ENCODE results near the gene EEF2KMT.
A peak's percentile ranks its signal among the peaks of the same experiment; 100 is the strongest.
"Not testable (repeated sequence)": the region's sequence is repeated elsewhere in the genome, so short reads cannot be mapped to it uniquely, and the experiment has no call there.

Gene EEF2KMT, protein sequence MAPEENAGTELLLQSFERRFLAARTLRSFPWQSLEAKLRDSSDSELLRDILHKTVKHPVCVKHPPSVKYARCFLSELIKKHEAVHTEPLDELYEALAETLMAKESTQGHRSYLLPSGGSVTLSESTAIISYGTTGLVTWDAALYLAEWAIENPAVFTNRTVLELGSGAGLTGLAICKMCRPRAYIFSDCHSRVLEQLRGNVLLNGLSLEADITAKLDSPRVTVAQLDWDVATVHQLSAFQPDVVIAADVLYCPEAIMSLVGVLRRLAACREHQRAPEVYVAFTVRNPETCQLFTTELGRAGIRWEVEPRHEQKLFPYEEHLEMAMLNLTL

DNA sequence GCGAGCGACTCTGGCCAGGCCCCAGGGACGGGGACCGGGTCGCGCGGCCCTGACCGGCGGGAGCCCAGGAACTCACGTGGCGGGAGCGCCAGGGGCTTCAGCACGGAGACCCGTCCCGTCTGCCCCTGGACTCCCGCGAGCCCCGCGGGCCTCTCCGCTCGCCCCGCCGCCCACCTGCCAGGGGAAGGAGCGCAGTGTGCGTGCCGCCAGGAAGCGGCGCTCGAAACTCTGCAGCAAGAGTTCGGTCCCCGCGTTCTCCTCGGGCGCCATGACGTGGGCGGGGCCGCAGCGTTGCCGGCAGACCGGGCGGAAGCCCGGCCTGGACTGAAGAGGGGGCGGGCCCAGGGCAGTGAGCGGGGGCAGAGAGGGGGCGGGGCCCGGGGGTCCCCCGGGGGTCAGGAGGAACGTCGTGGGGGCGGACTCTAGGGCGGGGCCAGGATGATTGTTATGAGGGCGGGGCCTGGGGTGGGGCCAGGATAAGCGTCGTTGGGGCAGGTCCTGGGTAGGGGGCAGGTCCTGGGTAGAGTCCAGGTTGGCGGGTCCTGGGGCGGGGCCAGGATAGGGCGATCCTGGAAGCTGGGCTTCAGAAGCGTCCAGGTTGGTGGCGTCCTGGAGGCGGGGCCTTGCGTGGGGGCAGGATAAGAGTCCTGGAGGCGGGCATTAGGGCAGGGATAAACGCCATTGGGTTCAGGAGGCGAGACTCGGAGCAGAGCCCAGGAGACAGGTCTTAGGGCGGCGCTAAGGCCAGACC is at the start of gene EEF2KMT:
TSS of gene EEF2KMT (minus strand) at position 326 of the 751 bp plus-strand sequence. CDS start at position 270, 56 bp downstream.
- DNase-seq = peak; percentile 81 to 100 (median 98)

DNA sequence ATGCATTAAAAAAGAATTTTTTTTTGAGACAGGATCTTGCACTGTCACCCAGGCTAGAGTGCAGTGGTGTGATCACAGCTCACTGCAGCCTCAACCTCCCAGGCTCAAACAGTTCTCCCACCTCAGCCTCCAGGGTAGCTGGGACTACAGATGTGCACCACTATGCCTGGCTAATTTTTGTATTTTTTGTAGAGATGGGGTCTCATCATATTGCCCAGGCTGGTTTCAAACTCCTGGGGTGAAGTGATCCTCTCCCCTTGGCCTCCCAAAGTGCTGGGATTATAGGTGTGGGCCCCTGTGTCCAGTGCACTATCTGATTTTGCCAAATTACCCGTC is 47.0 kb upstream of the EEF2KMT start:
- not testable (repeated sequence) for DNase-seq

DNA sequence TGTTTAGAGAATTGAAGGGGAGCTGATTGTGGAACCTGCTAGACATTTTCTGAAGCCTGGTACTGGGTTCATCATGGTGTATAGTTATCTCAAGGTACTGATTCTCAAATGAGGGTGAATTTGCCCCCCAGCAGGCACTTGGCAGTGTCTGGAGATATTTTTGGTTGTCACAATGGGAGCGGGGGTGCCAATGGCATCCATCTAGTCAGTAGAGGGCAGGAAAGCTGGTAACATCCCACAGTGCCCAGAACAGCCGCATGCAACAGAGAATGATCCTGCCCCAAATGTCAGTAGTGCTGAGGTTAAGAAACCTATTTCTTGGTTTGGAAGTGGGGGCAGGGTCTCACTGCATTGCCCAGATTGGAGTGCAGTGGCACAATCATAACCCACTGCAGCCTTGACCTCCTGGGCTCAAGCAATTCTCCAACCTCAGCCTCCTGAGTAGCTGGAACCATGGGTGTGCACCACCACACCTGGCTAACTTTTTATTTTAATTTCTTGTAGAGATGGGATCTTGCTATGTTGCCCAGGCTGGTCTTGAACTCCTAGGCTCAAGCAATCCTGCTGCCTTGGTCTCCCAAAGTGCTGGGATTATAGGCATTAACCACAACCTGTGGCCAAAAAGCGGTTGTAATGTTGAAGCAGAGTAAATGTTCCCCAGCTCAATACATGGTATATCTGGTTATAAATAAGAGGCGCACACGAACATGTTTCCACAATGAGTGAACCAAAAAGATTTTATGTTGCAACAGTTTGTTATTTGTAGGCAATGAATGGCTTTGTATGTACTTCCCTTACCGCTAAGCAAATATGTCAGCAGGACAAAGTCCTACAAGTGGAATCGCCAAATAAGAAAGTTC is 46.4 kb upstream of the EEF2KMT start:
- no peak for DNase-seq

DNA sequence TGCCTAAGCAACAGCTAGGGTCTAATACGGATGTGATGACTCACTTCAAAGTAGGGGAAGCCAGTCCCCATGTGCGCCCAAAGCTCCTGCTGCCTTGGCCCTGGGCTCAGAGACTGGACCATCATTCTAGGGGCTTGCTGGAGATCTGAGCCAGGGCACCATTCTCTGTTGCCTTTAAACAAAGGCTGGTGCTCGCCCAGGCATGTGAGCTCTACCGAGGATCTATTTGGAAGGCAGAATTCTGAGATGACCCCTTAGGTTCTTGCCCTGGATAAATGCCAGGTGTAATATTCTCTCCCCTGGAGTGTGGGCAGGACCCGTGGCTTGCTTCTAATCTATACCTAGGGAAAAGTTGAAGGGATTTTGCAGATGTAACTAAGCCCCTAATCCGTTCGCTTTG is 42.6 kb upstream of the EEF2KMT start:
- DNase-seq = not testable (repeated sequence)

DNA sequence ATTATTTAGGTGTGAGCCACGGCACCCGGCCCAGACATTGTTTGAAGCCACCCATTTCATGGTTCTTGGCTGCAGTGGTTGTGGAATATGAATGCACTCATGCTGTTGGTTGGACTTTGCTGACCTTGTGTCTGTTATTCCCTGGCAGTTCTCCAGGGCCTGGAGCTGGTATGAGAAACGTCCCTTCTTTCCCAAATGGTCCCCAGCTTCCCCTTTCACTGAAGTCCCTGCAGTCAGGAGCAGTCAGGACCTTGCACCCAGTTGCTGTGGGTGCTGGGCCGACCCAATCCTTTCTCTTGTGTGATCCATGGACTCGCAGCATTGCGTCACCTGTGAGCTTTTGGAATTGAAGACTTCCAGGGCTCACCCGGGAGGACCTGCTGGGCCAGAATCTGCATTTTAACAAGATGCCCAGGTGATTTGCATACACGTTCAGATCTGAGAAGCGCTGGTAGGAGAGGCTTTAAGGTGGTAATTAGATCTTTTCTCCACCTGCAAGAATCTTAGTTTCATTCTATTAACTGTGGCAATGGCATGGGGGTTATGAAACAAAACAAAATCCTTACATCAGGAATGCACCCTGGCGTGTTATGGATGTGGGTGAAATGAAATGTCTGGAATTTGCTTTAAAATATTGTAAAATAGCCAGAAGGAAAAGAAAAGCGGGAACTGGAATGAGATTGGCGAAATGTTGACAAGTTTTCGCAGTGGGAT is 37.3 kb upstream of the EEF2KMT start:
- DNase-seq = not testable (repeated sequence)

DNA sequence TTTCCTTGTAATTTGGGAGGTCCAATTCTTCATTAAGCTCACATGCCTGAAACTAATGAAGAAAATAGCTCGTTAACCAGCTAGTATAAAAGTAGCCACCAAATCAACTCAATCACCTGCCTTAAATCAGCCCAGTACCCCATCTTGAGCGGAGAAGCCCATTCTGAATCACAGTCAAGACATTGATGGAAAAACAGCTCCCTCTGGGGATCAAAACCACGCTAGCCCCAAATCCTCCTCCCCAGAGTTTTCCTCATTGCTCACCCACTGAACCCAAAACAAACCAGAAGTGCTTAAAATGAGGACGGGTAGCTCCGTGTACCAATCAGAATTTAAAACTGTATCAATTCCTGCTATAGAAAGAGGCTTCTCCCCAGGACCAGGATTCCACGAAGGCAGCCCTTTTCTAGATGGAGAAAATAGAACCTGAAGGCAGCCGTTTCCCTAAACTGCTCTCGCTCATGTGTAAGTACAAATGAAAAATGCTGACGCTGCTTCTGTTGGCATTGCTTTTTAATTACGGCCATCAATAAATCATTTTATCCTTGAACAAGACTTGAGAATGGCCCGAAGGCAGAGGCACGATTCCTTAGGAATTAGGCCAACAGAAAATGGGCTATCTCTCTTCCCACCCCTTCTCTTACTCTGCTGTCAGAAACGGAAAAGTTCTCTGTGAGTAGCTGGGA is 35.5 kb upstream of the EEF2KMT start:
- DNase-seq = not testable (repeated sequence)

DNA sequence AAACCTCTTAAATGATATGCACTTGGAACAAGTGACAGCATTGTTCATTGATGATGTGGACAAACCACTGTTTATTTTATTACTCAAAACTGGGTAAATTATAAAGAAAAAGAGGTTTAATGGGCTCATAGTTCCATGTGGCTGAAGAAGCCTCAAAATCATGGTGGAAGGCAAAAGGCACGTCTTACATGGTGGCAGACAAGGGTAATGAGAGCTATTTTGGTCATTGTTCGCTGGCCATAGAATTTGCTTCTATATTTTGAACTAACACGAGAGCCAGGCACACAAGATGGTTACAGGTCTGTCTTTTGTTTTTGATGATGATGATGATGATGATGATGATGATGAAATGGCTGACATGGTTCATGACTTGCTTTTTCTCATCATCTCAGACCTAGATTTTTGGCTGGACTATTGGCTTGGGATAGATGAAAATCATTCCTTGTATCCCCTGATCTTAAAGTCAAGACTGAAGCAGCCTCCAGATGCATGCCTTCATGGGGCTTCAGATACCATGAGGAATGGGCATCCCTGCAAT is 33.9 kb upstream of the EEF2KMT start:
- DNase-seq = not testable (repeated sequence)

DNA sequence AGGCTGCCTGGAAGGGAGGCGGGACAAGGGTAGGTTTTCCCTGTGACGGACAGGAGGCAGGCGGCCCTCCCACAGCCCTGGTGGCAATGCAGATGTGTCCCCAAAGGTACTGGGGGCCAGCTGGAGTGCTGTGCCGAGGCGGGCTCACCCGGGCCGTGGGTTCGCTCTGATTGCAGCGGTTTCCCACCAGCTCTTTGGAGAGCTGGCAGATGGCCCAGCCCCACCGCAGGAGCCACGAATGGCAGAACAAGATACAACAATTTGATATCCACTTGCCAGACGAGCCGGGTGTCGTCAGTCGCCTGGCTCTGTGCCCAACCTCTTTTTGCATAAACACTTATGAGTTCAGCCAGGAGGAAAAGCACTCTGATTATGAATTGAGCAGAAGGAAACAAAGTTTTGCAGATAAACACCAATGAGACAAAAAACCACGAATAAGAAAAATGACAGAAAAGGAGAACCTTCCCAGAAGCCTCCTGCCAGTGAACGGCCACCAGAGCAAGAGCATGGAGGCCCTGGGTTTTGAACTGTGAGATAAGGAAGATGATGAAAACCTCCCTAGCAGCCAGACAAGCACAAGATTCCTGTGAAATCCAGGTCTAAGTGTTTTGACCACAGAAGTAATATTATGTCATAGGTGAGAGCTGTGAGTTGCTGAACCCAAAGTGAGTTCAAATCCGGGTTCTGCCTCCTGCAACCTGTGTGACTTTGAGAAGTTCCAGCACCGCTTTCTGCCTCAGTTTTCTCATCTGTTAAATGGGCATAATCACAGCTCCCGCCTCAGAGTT is 19.9 kb upstream of the EEF2KMT start:
- DNase-seq = peak in 1 of 14 donors; percentile 8

DNA sequence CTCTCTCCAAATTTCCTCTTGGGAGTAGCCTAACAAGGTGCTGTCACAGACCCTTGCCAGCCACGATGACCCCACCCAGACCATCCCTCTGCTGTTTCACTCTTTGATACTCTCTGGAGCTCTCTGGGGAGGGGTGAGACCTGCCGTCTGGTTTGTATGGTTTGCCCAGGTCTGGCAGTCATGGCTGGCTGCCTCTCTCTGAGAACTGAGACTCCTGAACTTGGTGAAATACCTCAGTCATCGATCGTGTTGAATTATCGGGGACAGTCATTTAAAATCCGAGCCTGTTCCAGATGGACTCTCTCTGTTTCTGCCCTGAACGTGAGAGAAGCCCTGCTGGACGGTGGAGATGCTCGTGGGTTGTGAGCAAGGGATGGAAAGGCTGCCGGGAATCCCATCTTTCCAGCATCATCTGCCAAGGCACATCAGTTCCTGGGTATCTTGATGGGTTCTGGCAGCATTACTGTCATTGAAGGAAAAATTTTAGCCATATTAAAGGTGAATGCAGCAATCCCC is 19.2 kb upstream of the EEF2KMT start:
- not testable (repeated sequence) for DNase-seq

DNA sequence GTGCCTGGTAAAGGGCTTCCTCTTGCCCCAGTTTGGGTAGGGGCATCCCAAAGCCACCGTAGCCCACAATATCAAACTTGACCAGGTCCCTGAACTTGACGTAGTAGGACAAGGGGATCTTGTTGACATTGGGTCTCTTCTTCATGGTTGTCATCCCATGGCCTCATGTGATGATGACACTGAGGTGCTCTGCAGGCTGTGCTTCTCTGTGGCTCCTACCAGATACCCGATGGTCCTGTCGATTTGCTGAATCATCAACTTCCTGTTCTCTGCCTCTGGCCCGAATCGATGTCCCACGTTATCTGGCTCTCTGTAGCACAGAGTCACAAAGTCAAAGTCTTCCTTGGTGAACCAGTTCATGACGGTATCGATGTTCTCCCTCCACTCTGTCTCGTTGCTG is 13.3 kb upstream of the EEF2KMT start:
- not testable (repeated sequence) for DNase-seq

DNA sequence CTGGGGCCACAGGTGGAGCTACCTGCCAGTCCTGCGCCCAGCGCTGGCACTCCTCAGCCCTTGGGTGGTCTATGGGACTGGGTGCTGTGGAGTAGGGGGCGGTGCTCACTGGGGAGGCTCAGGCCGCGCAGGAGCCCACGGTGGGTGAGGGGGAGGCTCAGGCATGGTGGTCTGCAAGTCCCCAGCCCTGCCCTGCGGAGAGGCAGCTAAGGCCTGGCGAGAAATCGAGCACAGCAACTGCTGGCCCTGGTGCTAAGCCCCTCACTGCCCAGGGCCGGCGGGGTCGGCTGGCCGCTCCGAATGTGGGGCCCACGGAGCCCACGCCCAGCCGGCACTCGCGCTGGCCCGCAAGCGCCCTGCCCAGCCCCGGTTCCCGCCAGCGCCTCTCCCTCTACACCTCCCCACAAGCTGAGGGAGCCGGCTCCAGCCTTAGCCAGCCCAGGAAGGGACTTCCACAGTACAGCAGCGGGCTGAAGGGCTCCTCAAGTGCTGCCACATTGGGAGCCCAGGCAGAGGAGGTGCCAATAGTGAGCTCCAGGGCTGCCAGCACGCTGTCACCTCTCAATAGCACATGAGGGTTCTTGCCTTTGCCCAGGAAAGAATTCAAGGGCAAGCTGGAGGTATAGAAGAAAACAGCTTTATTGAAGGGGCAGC is 11.0 kb upstream of the EEF2KMT start:
- DNase-seq = no peak

DNA sequence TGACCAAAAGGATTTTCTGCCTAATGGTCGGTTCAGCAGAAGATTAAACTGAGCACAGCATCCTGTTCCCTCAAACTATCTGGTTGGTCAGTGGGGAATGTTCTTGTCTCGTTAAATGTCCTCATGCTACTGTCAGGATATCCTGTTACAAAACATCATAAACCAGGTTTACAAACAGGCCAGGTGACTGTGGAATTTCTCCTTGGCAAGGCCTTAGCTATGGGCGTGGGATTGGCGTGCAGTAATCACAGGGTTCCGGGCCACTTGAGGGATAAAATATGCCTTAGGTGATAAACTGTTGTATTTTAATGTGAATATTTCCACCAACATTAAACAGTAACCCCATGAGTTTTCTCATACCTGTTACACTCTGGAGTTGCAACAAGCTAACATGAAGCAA is 7.4 kb upstream of the EEF2KMT start:
- DNase-seq = not testable (repeated sequence)

DNA sequence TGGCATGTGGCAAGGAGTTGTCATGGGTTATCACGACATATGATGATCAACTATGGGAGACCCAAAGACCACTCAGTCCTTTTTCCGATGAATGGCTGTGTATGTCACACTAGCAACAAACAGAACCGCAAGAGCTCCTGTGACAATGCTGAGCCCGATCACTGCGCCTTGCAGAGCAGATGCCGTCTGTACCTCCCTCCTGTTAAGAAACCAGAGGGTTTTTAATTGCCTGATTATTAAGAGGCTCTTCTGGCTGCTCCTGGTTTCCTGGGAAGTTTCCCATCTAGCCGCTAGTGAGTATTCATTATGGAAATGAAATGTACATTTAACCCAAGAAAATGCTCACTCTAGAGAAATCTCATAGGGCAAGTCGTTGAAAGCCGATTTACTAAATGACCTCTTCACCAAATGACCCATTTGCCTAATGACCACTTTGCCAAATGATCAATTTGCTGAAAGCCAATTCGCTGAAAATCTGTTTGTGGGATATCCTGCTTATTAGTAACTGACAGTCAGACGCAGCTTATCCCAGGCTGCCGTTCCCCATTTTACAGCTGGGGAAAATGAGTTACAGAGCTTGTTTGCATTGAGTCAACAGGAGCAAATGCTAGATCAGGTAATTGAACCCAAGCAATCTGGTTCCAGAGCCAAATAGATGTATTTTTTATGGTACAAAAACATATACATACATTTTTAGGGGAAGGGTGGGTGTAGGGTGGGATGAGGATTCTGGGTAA is 5.9 kb upstream of the EEF2KMT start:
- not testable (repeated sequence) for DNase-seq

DNA sequence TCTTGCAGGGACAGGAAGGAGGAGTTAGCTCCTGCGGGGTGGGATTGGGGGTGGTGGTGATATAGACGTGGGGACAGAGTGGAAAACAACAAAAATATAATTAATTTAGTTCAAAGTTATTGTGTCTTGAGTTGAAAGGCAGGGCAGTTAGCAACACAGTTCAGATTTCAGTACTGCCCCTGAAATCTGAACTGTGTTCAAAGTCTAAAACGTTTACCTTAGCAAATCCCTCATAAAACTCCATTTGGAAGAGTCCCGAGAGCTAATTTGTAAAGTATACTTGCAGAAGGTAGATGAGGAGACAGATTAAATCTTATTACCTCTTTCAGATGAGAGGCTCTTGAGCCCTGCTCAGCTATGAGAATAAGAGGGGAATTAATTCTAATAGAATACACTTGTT is 1.6 kb upstream of the EEF2KMT start:
- not testable (repeated sequence) for DNase-seq

DNA sequence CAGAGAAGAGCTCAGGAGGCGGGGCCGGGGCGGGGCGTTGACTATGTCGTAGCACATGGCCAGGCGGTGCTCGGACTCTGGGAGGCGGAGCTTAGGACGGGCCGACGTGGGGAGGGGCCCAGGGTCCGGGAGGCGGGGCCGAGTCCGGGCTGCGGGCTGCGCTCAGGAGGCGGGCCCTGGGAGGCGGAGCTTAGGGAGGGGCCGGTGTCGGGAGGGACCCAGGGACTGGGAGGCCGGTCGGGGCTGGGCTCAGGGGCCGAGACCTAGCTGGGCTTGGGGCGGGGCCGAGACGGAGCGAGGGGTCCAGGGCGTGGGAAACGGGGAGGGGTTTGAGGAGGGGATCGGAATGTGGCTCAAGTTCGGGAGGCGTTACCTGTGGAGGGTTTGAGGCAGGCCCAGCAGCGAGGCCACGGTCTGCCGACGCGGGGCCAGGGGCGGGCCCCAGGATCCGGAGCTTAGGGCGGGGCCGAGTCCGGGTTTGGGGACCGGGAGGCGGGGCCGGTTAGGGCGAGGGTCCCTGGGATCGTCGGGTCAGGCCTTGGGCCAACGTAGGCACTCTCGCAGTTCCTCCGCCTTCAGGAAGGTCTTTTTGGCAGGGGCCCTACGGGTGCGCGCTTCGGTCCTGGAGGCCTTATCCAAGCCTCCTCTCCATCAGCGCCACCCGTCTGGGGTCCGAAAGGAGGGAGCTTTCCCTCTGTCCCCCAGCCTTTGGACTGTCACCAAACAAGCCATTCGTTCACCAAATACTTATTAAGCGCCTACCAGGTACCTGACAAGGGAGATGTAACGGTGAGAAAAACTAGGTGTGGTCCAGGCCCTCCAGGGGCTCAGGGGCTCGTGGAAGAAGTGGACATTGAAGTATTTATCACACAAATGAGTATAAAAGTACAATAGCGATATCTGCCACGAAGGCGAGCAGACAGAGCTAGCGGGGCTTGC is 895 bp upstream of the EEF2KMT start:
- peak in 12 of 14 donors; percentile 5 to 68 (median 40) for DNase-seq

DNA sequence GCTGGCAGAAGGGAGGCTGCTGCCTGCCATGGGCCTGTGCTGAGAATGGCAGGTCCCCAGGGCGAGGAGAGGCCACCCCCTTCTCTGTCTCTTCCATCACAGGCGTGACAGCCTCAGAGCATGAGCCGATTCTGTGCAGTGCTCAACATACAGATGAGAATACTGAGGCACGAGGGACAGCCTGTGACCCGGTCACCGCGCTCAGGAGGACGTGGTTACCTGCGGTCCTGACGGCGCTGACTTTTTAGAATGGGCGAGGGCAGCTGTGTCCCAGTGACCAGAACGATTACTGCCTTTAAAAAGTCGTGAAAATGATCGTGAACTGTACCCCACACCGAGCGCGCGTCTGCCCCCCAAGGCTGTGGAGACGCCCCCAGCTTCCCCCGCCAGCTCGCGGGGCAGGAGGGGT is 530 bp downstream of the EEF2KMT start:
- peak in 1 of 14 donors; percentile 32 for DNase-seq

DNA sequence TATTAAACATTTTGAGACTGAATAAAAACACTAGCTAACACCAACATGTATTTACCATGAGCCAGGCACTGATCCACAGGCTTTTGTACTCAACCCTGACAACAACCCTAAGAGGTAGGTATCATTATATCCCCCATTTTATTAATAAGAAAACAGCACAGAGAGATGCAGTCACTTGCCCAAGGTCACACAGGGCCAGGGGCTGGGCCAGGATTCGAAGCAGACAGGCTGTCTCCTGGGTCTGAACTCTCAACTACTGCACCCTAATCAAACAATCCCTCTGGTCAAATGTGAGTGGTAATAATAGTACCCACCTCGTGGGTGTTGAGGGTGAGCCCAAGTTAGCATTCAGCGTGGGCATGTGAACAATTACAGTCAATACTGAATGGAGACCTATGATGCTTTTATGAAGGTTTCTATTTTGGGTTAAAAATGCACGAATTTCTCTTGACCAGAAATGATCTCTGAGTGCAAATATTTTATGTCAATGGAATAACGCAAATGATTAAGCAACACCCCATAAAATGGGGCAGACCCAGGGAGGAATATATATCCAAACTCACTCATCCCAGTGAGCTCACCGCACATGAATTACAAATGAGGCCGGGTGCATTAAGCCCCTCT is 1.0 kb downstream of the EEF2KMT start:
- DNase-seq = not testable (repeated sequence)
